Body of pancreas (tissue), 4 donors: Measurements from ENCODE around the gene TMEM117.

Experiments
- CTCF ChIP-seq, 7 experiments: fragments of 450-650 bp in 4 of 7; fragments of 200-600 bp in 3 of 7; sonication (generic) in 3 of 7; IDR thresholded peaks; one replicate each; pipeline ENCODE4 v1.5.1; 2016 to 2019; ENCODE audit warnings: antibody characterized with exemption in 7 of 7
- POLR2A ChIP-seq, 3 donors: fragments of 450-650 bp; IDR thresholded peaks; one replicate each; pipeline ENCODE4 v1.6.1; 2016; ENCODE audit warnings: antibody characterized with exemption in 3 of 3, mild to moderate bottlenecking in 2 of 3

GRCh38 chr12:43914923-43915468 is 79.1 kb downstream of the TMEM117 start:
- TF ChIP-seq CTCF (IDR thresholded peaks at IDR 0.05) (no peak), POLR2A (IDR thresholded peaks at IDR 0.05) (no peak)
